Breast epithelium (tissue), 3 donors: Measurements from ENCODE around the gene IGSF22.

Experiments
- POLR2A ChIP-seq: fragments of 450-650 bp; IDR thresholded peaks from one replicate; pipeline ENCODE4 v1.6.1; 2016; ENCODE audit warnings: antibody characterized with exemption, mild to moderate bottlenecking, moderate library complexity
- TF ChIP-seq, protein P1 (sequence below), 3 donors: fragments of 450-650 bp; IDR thresholded peaks; one replicate each; pipeline ENCODE4 v1.5.1; 2016 to 2017; ENCODE audit warnings: antibody characterized with exemption in 3 of 3, mild to moderate bottlenecking in 3 of 3, moderate library complexity in 3 of 3

DNA sequence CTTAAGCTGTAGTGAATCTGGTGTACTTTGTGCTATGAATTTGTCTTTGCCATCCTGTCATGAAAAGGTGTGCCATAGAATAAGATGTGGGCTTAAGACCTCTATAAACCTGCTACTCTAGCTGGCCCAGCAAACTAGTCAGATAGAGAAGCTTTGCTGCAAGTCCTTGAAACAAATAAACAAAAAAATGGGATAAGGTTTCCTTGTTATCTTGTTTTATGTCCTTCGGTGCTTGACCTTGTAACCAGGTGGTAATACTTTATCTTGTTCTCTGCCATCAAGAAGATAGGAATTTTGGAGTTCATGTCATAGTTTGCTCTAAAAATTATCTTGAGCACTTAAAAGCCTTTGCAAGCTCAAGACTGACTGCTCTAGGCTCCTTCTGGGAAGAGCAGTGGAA, 41.7 kb downstream of the IGSF22 start:
- TF ChIP-seq, protein P1, sequence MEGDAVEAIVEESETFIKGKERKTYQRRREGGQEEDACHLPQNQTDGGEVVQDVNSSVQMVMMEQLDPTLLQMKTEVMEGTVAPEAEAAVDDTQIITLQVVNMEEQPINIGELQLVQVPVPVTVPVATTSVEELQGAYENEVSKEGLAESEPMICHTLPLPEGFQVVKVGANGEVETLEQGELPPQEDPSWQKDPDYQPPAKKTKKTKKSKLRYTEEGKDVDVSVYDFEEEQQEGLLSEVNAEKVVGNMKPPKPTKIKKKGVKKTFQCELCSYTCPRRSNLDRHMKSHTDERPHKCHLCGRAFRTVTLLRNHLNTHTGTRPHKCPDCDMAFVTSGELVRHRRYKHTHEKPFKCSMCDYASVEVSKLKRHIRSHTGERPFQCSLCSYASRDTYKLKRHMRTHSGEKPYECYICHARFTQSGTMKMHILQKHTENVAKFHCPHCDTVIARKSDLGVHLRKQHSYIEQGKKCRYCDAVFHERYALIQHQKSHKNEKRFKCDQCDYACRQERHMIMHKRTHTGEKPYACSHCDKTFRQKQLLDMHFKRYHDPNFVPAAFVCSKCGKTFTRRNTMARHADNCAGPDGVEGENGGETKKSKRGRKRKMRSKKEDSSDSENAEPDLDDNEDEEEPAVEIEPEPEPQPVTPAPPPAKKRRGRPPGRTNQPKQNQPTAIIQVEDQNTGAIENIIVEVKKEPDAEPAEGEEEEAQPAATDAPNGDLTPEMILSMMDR (IDR thresholded peaks at IDR 0.05), result no peak
- TF ChIP-seq POLR2A, result no peak
